ACHN (cell line): ENCODE results near the gene TAF1C.
A peak's percentile ranks its signal among the peaks of the same experiment; 100 is the strongest.

Source experiments
- DNase-seq: peaks from one replicate; pipeline ENCODE4 v3.0.0-alpha.2; 2015
- in situ Hi-C: cut with HindIII; loops from 2 replicates; pipeline ENCODE4 v1.10.0; 2017; ENCODE audit warnings: low sequenced_read_pairs, low pct_ligation_motif_present, low pct_unique_long_range_greater_than_20kb

TAF1C gene

DNA sequence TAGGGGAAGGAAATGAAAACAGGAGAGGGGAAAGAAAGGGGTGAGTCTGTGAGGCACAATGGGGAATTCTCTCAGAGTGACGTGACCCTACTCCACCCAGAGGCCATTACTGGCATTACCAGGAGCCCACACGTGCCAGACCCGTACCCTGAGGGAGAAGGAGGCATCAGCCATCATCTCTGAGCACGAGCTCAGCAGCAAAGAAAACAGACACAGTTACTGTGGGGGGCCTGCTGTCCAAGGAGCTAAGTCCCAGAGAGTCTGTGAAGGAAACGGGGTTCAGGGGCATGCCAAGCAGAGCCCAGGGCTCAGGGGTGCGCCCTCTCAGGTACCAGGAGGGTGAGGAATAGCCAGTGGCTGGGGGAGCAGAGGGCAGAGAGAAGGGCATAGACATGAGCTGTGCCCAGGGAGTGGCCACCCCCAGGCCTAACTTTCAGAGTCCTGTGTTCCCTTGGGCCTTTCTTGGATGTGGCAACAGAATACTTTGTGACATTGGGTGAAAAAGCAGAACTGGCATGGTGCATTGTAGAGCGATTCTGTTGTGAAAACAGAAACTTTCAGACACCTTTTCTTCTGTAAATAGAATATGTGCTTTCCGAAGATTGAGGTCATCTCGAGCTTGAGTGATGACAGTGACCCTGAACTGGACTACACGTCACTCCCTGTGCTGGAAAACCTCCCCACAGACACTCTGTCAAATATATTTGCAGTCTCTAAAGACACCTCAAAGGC is 11.3 kb downstream of the TAF1C start:
- peak; percentile 44 for DNase-seq
- in situ Hi-C loops: no loop called here

DNA sequence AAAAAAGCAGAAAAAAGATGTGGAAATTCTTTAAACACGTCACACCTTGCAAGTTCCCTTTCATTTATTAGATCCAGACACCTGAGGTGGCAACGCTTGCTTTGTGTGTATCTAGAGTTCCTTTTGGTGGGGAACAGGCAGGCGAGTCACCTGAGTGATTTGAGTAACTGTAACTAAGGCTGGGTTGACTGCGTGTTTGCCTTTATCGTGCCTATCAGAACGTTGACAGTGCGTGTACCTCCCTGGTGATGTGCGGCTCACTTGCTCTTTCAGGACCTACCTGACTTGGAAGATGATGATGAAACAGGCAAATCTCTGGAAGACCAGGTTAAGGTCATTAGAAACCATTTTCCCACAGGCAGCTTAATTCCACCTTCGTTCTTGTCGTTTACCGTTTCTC is 12.5 kb downstream of the TAF1C start:
- in situ Hi-C loops: no loop called here

DNA sequence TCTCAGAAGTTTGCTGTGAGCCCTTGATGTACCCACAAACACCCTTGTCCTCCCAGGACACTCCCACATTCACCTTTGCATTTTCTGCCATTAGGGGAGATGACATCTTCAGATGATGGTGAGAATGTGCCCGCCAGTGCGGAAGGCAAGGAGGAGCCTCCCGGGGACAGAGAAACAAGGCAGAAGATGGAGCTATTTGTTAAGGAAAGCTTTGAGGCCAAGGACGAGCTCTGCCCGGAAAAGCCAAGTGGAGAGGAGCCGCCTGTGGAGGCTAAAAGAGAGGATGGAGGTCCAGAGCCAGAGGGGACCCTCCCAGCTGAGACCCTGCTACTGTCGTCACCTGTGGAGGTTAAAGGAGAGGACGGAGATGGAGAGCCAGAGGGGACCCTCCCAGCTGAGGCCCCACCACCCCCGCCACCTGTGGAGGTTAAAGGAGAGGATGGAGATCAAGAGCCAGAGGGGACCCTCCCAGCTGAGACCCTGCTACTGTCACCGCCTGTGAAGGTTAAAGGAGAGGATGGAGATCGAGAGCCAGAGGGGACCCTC is 17.0 kb downstream of the TAF1C start:
- in situ Hi-C loops: no loop called here
- no peak for DNase-seq

More for the DNA sequence above, 12.5 kb downstream of the TAF1C start:
- DNase-seq: no peak

DNA sequence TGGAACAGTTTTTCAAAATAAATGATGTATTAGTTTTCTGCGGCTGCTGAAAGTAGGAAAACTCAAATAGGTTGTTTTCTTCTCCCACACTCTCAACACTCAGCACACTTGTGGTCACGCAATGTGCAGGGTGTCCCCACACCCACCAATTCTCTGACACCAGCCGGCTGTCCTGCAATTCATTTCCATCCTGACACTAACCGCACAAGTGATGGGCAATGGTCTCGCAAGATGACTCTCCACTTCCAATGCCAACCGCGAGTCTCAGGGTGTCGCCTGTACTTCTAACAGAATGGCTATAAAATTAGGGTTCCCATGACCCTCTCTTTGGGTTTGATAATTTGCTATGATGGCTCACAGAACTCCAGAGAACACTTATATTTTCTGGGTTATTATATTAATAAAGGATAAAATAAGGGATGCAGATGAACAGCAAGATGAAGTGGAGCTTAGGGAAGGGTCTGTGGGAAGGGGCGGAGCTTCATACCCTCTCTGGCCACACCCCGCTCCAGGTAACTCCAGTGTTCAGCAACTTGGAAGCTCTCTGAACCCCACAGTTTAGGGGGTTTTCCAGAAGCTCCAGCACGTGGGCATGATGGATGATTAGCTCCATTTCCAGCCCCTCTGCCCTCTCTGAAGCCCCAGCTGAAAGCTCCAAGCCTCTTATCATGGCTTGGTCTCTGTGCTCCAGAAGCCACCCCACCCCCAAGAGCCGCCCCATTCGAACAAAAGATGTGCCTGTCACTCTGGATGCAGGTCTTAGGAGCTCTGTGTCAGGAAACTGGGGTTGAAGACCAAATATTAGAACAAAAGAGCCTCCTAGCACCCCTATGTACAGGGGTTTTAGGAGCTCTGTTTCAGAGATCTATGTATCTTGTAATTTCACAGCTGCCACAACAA is 19.8 kb downstream of the TAF1C start:
- in situ Hi-C loops: no loop called here
- DNase-seq: no peak

DNA sequence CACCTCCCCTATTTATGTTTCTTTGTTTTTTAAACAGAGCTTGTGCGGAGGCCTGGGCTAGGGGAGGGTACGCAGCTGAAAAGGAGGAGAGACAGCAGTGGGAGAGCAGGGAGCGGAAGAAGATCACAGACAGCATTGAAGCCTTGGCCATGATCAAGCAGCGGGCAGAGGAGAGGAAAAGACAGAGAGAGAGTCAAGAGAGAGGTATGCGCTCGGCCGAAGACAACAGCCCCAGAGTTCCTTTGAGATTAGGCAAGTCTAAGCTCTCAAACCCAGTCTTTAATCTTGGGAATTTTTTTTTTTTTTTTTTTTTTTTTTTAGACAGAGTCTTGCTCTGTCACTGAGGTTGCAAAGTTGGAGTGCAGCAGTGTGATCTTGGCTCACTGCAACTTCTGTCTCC is 21.1 kb downstream of the TAF1C start:
- no peak for DNase-seq
- in situ Hi-C loops: no loop called here

DNA sequence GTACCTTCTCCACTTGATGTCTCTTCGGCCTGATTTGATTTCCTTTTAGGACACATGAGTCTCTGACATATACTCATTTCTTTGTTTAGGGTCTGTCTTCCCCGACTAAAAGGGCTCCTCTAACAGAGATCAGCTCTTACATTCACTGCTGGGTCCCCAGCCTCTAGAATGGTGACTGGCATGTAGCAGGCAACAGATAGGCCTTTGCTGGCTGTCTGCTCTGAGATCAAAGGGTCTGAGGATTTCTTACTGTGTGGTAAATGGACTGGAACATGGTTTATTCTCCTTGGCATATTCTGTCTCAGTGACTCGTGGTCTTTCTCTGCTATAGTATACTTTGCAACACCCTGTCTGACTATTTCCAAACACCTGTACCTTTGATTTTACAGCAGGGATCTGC is 25.1 kb downstream of the TAF1C start:
- in situ Hi-C loops: no loop called here
- no peak for DNase-seq

DNA sequence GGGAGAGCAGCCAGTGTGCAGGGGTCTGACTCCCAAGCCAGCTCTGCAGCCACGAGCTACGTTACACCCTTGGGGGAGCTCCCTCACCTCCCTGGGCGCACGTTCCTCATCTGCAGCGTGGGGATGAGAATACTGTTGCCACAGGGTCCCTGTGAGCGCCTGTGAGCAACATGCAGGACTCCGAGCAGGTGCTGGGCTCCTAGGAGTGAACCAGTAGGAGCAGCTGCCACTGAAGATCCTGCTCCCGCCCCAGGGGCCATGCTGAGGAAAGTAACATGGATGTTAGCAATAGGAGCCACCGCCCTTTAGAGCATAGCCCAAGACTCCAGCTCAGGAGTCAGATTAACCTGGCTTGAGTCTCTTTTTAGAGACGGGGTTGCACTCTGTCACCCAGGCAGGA is 25.8 kb downstream of the TAF1C start:
- in situ Hi-C loops: no loop called here
- DNase-seq: no peak

DNA sequence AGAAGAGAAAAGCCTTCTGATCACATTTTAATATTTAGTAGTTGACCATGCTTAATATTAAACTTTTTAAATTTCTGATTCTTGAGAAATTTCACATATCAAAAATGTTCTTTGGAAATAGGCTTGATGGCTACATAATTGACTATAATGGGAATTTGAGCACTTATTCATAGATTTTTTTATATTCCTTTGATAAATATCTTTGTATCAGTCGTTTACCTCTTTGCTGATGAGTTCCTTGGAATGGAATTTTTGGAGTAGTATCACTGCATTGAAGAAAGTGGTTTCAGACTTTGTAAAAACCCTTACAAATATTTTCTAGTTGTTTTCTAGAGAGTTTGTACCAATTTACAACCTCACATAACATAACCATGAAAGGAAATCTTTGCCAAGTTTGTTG is 27.1 kb downstream of the TAF1C start:
- in situ Hi-C loops: no loop called here
- no peak for DNase-seq

DNA sequence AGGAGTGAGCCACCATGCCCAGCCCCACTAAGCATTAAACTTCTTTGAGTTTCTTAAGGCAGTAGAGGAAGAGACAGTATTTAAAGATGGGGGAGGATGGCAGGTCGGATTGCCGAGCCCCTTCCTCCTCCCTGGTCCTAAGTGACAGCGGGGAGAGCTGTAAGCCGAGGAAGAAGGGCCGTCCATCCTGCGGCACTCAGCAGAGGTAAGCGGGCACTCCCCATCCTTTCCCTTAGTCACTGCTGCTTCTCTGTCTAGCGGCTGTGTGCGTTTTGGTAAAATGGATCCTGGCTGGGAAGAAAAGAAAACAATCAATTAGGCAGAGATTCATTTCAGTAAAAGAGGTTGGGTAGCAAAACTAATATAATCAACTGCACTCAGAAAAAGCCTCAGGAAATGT is 27.9 kb downstream of the TAF1C start:
- DNase-seq: no peak
- in situ Hi-C loops: no loop called here

DNA sequence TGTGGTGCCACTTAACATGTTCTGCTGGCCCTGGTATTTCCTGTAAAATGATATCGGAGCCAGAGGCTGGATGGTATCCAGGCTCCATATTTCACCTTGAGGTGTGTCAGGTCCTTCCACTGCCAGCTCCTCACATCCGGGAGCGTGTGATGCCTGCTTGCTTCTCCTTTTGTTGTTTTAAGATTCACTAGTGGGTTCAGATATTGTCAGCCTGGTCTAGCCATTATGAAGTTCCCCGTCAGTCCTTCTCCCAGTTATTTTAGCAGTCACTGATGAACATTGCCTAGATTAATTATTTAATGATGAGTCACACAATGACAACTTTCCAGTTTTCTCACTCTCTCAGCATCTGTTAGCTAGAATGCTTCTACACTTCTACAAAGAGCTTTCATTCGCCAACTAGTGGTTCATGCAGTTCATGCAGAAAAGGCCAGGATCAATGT is 30.5 kb downstream of the TAF1C start:
- in situ Hi-C loops: no loop called here
- peak; percentile 45 for DNase-seq

DNA sequence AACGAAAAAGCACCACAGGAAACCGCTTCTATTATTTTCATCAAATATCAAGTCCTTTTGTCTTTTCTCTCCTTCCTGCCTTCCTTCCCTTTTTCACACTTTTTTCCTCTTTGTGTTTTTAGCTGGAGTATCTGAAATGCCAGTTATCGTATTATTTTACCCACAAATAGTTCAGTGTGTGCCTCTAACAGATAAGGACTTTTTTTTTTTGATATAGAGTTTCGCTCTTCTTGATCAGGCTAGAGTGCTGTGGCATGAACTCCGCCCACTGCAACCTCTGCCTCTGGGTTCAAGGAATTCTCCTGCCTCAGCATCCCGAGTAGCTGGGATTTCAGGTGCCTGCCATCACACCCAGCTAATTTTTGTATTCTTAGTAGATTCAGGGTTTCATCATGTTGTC is 31.1 kb downstream of the TAF1C start:
- no peak for DNase-seq
- in situ Hi-C loops: no loop called here

DNA sequence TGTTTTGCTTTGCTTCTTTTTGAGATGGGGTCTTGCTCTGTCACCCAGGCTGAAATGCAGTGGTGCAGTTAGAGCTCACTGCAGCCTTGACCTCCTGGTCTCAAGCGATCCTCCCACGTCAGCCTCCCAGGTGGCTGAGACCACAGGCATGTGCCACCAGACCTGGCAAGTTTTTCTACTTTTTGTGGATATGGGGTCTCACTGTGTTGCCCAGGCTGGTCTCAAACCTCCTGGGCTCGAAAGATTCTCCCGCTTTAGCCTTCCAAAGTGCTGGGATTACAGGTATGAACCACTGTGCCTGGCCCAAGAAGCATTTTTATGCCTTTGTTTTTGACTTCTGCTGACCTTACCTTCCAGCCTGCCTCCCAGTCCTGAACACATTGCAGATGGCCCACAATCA is 31.6 kb downstream of the TAF1C start:
- in situ Hi-C loops: no loop called here
- no peak for DNase-seq

DNA sequence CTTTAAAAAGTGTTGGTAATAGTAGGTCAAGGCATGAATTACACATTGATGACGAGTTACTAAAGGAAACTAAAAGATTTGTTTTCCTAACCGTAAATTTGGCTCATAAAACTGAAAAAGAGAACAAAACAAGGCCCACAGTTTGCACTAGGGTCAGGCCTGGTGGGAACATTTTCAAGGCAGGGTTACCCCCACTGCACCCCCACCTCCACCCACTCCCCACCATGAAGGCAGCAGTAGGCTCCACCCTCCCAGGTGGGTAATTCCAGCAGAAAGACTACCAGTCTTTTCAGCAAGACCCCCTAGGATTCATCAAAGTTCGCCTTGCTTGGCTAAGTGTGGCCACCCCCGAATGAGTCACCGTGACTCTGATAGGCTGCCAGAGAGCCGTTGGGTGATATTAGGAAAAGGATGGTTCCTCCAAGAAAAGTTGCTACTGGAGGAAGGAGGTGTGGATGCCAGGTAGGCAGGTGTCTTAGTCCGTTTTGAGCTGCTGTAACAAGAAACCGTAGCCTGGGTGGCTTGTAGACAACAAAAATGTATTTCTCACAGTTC is 33.1 kb downstream of the TAF1C start:
- DNase-seq: no peak
- in situ Hi-C loops: no loop called here

DNA sequence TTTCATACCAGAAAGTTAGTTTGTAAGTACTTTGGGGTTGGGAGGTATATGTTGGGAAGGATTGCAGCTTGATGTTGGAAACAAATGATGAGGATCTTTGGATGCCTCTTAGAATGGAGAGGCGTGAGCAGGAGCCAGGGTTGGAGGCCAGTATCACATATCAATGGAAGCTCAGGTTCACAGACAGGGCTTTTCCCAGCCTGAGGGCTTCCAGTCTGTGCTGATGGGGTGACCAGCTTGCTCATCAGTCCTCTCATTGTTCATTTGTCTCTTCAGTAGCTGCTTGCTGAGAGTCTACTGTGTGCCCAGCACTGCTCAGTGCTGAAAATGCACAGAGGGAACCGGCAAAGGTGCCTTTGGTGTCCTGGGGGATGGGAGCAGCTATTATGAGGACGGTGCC is 35.9 kb downstream of the TAF1C start:
- DNase-seq: no peak
- in situ Hi-C loops: no loop called here

DNA sequence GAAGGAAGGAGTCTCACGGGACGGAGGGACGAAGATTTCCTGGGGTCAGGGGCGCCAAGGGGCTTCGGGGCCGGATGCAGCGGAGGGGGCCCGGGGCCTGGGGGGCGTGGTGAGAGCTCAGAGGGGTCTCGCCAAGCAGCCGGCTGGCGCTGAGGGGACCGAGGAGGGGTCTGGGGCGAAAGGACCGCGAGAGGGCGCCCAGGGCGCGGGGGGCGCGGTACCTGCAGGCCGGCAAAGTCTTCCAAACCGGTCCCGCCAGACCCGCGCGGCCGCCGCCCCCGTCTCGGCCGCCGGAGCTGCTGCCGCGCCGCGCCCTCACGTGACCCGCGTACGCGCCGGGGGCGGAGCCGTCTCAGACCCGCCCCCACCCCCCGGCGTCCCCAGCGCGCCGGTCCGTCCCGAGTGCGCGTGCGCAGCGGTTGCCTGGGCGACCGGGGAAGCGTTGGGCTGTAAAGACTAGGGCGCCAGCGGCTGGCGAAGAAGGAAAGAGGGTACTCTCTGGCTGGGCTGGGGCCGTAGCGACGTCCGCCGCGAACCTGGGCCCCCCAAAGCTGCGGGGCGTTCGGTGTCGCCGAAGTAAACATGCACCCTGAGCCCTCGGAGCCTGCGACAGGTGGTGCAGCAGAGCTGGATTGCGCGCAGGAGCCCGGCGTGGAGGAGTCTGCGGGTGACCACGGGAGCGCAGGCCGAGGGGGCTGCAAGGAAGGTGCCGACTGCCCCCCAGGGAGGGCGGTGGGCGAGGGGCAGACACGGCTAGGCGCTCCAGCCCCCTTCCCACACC is 41.8 kb downstream of the TAF1C start, which contains the start of the genes DNAAF1 and HSDL1:
DNAAF1 (plus strand) TSS at position 450 of the 781 bp plus-strand sequence; CDS start at position 583, 133 bp downstream.
HSDL1 (minus strand) TSS at position 319 of the 781 bp plus-strand sequence. CDS start 13,856 bp downstream, outside the sequence.
- DNase-seq: peak; percentile 91
- in situ Hi-C loops: no loop called here

DNA sequence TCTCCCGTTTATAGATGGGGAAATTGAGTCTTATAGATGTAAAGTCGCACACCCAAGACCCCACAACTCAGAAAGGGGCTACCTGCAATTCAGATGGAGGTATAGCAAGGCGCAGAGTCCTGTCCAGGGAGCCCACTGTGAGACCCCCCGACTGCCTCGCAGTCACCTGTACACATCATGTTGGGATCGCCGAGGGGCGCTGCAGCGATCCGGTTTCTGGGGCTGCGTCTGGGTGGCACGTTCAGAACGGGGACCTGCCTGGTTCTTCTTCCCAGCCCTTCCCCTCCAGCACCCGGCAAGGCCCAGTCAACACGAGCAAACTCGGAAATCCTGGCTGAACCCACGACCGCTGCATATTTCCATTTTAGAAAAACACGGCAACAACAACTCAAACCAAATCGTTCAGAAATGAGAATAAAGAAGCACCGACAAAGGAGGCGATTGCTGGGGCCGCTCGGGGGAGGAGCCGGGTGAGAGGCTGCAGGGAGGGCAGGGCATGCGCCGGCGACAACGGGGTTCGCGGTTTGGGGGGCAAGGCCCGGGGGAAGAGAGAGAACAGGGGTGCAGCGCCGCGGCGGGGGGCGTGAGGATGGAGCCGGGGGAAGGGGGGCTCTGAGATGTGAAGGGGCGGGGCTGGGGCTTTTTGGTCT is 42.5 kb downstream of the TAF1C start:
- in situ Hi-C loops: no loop called here
- peak; percentile 38 for DNase-seq

DNA sequence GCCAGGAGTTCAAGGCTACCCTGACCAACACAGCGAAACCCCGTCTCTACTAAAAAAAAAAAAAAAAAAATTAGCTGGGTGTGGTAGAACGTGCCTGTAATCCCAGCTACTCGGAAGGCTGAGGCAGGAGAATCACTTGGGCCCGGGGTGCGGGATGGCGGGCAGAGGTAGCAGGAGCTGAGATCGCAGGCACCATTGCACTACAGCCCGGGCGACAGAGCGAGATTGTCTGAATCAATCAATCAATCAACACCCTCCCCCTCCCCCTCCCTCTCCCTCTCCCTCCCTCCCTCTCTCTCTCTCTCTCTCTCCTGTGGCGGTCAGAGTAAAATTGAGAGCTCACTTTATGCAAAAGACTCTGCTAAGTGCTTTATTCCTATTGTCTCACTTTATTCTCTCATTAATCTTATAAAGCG is 43.1 kb downstream of the TAF1C start:
- in situ Hi-C loops: no loop called here
- DNase-seq: no peak

DNA sequence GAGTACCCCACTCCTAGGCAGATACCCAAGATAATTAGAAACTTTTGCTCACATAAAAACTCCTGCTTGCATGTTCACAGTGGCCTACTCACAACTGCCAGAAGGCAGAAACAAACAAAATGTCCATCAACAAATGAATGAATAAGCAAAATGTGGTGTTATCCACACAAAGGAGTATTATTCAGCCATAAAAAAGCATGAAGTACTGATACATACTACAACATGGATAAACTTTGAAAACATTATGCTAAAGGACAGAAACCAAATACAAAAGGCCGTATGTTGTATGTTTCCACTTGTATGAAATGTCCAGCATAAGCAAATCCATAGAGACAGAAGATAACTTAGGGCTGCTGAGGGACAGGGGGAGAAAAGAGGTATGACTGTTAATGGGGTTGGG is 43.8 kb downstream of the TAF1C start:
- in situ Hi-C loops: no loop called here
- DNase-seq: no peak
